Panc1 (cell line): ENCODE data around the gene THPO.

Experiments used
- POLR2AphosphoS5 ChIP-seq: IDR thresholded peaks from 2 replicates; pipeline ENCODE4 v1.6.1; 2012; ENCODE audit warnings: mild to moderate bottlenecking, low read depth, low read length, moderate library complexity
- SIN3A ChIP-seq: IDR thresholded peaks from 2 replicates; pipeline ENCODE4 v1.6.1; 2012; ENCODE audit warnings: low read depth, mild to moderate bottlenecking, low read length, moderate library complexity, borderline replicate concordance; ENCODE audit not compliant: insufficient read depth
- TCF7L2 ChIP-seq: IDR thresholded peaks from 2 replicates; pipeline ENCODE4 v1.6.1; 2011; ENCODE audit warnings: mild to moderate bottlenecking, low read depth, low read length, inconsistent platforms
- TF ChIP-seq, protein P1 (sequence below): fragments of 450-650 bp; IDR thresholded peaks from 2 replicates; pipeline ENCODE4 v1.5.1; 2017; ENCODE audit warnings: mild to moderate bottlenecking
- TF ChIP-seq, protein P2 (sequence below), 2 experiments: IDR thresholded peaks; 2 replicates each; pipeline ENCODE4 v1.6.1; 2011 to 2012; ENCODE audit warnings: low read depth in 2 of 2, control low read depth in 1 of 2, low read length in 1 of 2, mild to moderate bottlenecking in 1 of 2, moderate library complexity in 1 of 2; ENCODE audit not compliant: insufficient read depth in 1 of 2

DNA sequence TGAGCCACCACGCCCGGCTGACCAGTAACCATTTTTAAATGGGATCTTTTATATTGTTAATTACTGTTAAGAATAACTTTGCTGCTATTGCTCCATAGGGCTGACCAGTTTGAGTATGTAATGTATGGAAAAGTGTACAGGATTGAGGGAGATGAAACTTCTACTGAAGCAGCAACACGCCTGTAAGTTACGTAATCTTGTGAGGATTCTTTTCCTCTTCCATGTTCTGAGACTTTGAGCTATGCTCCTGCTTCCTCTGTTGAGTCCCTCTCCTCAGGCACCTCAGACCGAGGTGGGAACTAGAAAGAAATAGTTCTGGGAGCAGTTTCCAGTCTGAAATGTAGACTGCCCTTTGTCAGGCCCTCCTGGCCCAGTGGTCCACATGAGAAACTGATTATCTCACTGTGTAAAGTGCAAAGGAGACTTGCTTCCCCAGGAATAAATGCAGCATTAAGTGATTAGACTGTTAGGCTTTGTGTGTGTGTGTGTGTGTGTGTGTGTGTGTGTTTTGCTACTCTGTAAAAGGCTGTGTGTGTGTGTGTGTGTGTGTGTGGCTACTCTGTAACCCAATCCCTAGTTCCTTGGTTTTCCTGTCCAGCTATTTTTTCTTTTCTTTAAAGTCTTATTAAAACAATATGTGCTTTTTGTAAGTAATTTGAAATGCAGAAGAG lies 11.3 kb downstream of the THPO start:
- TF ChIP-seq, protein P1, sequence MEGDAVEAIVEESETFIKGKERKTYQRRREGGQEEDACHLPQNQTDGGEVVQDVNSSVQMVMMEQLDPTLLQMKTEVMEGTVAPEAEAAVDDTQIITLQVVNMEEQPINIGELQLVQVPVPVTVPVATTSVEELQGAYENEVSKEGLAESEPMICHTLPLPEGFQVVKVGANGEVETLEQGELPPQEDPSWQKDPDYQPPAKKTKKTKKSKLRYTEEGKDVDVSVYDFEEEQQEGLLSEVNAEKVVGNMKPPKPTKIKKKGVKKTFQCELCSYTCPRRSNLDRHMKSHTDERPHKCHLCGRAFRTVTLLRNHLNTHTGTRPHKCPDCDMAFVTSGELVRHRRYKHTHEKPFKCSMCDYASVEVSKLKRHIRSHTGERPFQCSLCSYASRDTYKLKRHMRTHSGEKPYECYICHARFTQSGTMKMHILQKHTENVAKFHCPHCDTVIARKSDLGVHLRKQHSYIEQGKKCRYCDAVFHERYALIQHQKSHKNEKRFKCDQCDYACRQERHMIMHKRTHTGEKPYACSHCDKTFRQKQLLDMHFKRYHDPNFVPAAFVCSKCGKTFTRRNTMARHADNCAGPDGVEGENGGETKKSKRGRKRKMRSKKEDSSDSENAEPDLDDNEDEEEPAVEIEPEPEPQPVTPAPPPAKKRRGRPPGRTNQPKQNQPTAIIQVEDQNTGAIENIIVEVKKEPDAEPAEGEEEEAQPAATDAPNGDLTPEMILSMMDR = no peak
- TF ChIP-seq SIN3A (no peak), POLR2AphosphoS5 (no peak), TCF7L2 (no peak)
- TF ChIP-seq, protein P2, sequence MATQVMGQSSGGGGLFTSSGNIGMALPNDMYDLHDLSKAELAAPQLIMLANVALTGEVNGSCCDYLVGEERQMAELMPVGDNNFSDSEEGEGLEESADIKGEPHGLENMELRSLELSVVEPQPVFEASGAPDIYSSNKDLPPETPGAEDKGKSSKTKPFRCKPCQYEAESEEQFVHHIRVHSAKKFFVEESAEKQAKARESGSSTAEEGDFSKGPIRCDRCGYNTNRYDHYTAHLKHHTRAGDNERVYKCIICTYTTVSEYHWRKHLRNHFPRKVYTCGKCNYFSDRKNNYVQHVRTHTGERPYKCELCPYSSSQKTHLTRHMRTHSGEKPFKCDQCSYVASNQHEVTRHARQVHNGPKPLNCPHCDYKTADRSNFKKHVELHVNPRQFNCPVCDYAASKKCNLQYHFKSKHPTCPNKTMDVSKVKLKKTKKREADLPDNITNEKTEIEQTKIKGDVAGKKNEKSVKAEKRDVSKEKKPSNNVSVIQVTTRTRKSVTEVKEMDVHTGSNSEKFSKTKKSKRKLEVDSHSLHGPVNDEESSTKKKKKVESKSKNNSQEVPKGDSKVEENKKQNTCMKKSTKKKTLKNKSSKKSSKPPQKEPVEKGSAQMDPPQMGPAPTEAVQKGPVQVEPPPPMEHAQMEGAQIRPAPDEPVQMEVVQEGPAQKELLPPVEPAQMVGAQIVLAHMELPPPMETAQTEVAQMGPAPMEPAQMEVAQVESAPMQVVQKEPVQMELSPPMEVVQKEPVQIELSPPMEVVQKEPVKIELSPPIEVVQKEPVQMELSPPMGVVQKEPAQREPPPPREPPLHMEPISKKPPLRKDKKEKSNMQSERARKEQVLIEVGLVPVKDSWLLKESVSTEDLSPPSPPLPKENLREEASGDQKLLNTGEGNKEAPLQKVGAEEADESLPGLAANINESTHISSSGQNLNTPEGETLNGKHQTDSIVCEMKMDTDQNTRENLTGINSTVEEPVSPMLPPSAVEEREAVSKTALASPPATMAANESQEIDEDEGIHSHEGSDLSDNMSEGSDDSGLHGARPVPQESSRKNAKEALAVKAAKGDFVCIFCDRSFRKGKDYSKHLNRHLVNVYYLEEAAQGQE (IDR thresholded peaks at IDR 0.05; ENCODE audit: insufficient read depth in 1 of 2, low read depth in 2 of 2, low read length in 1 of 2) = no peak
